Right hindlimb (tissue), 1 donor: ENCODE results near the gene ADPRM.
"Not testable (repeated sequence)": the region's sequence is repeated elsewhere in the genome, so short reads cannot be mapped to it uniquely, and the experiment has no call there.

Experiments
- DNase-seq: peaks from one replicate; pipeline ENCODE4 v3.0.0-alpha.2; 2018

The ADPRM gene

GRCh38 chr17:10697092-10698081 lies at the start of gene ADPRM, which contains the start of gene SCO1:
Gene ADPRM, plus strand, starts transcription at chr17:10697594. Its CDS starts 7,333 bp downstream, at chr17:10704927.
Gene SCO1, minus strand, starts transcription at chr17:10697533. Its CDS starts 26 bp downstream, at chr17:10697507.
- peak; percentile 97 for DNase-seq

- DNase-seq, result no peak
Observed at GRCh38 chr17:10648381-10648780, 49.0 kb upstream of the ADPRM start.

- no peak for DNase-seq
Observed at GRCh38 chr17:10648956-10649355, 48.4 kb upstream of the ADPRM start.

- no peak for DNase-seq
Observed at GRCh38 chr17:10649602-10650001, 47.8 kb upstream of the ADPRM start.

- no peak for DNase-seq
Observed at GRCh38 chr17:10651927-10652326, 45.5 kb upstream of the ADPRM start.

- no peak for DNase-seq
Observed at GRCh38 chr17:10652984-10653659, 44.3 kb upstream of the ADPRM start.

- no peak for DNase-seq
Observed at GRCh38 chr17:10653987-10654386, 43.4 kb upstream of the ADPRM start.

GRCh38 chr17:10657148-10657547 lies 40.2 kb upstream of the ADPRM start, which contains the start of gene MYH3:
Gene MYH3, minus strand, starts transcription at chr17:10657309. Its CDS starts 2,245 bp downstream, at chr17:10655064.
- DNase-seq, result peak; percentile 51

- DNase-seq, result peak; percentile 66
Observed at GRCh38 chr17:10657879-10658278, 39.5 kb upstream of the ADPRM start.

- peak; percentile 66 for DNase-seq
Observed at GRCh38 chr17:10661437-10661836, 36.0 kb upstream of the ADPRM start.

GRCh38 chr17:10663231-10663630 lies 34.2 kb upstream of the ADPRM start:
- no peak for DNase-seq

GRCh38 chr17:10664571-10664970 lies 32.8 kb upstream of the ADPRM start:
- no peak for DNase-seq

GRCh38 chr17:10666906-10667305 lies 30.5 kb upstream of the ADPRM start:
- DNase-seq, result no peak

GRCh38 chr17:10668775-10669174 lies 28.6 kb upstream of the ADPRM start:
- no peak for DNase-seq

GRCh38 chr17:10673312-10673711 lies 24.1 kb upstream of the ADPRM start:
- no peak for DNase-seq

- no peak for DNase-seq
Observed at GRCh38 chr17:10674704-10675103, 22.7 kb upstream of the ADPRM start.

- DNase-seq, result no peak
Observed at GRCh38 chr17:10681866-10682446, 15.4 kb upstream of the ADPRM start.

- no peak for DNase-seq
Observed at GRCh38 chr17:10683853-10684252, 13.5 kb upstream of the ADPRM start.

GRCh38 chr17:10687499-10687898 lies 9.9 kb upstream of the ADPRM start:
- DNase-seq, result no peak

GRCh38 chr17:10695875-10696407 lies 1.5 kb upstream of the ADPRM start:
- not testable (repeated sequence) for DNase-seq

- no peak for DNase-seq
Observed at GRCh38 chr17:10698096-10698818, 863 bp downstream of the ADPRM start.

- no peak for DNase-seq
Observed at GRCh38 chr17:10699856-10700255, 2.5 kb downstream of the ADPRM start.
